ENCODE results near the gene CHSY1.

CHSY1 gene

GRCh38 chr15:101194546-101195125, 57.2 kb downstream of the CHSY1 start:
- TF ChIP-seq POLR2AphosphoS5 (IDR thresholded peaks at IDR 0.05; ENCODE audit: low read depth, low read length), result no peak
- TF ChIP-seq TAF1 (IDR thresholded peaks at IDR 0.05; ENCODE audit: borderline replicate concordance, insufficient read depth, low read length), result no peak
- TF ChIP-seq REST (IDR thresholded peaks at IDR 0.05; ENCODE audit: insufficient read depth in 1 of 2, low read depth in 2 of 2, low read length in 2 of 2), result no peak
- no peak for TF ChIP-seq SIN3A (IDR thresholded peaks at IDR 0.05; ENCODE audit: borderline replicate concordance, insufficient read depth, low read length)
- no peak for TF ChIP-seq FOXP2 (optimal IDR thresholded peaks at IDR 0.05; ENCODE audit: borderline replicate concordance, extremely low read depth, extremely low read length, insufficient read depth)

- TF ChIP-seq TAF1 (IDR thresholded peaks at IDR 0.05; ENCODE audit: borderline replicate concordance, insufficient read depth, low read length), result no peak
- TF ChIP-seq REST (IDR thresholded peaks at IDR 0.05; ENCODE audit: insufficient read depth in 1 of 2, low read depth in 2 of 2, low read length in 2 of 2), result no peak
- no peak for TF ChIP-seq POLR2AphosphoS5 (IDR thresholded peaks at IDR 0.05; ENCODE audit: low read depth, low read length)
- TF ChIP-seq FOXP2 (optimal IDR thresholded peaks at IDR 0.05; ENCODE audit: borderline replicate concordance, extremely low read depth, extremely low read length, insufficient read depth), result no peak
- no peak for TF ChIP-seq SIN3A (IDR thresholded peaks at IDR 0.05; ENCODE audit: borderline replicate concordance, insufficient read depth, low read length)
Observed at GRCh38 chr15:101193806-101194545, 57.9 kb downstream of the CHSY1 start.

GRCh38 chr15:101193120-101193644, 58.7 kb downstream of the CHSY1 start:
- TF ChIP-seq SIN3A (IDR thresholded peaks at IDR 0.05; ENCODE audit: borderline replicate concordance, insufficient read depth, low read length) (no peak), REST (IDR thresholded peaks at IDR 0.05; ENCODE audit: insufficient read depth in 1 of 2, low read depth in 2 of 2, low read length in 2 of 2) (no peak), POLR2AphosphoS5 (IDR thresholded peaks at IDR 0.05; ENCODE audit: low read depth, low read length) (no peak), FOXP2 (optimal IDR thresholded peaks at IDR 0.05; ENCODE audit: borderline replicate concordance, extremely low read depth, extremely low read length, insufficient read depth) (no peak), TAF1 (IDR thresholded peaks at IDR 0.05; ENCODE audit: borderline replicate concordance, insufficient read depth, low read length) (no peak)

GRCh38 chr15:101192081-101192480, 59.8 kb downstream of the CHSY1 start:
- TF ChIP-seq POLR2AphosphoS5 (IDR thresholded peaks at IDR 0.05; ENCODE audit: low read depth, low read length) (no peak), REST (IDR thresholded peaks at IDR 0.05; ENCODE audit: insufficient read depth in 1 of 2, low read depth in 2 of 2, low read length in 2 of 2) (no peak), TAF1 (IDR thresholded peaks at IDR 0.05; ENCODE audit: borderline replicate concordance, insufficient read depth, low read length) (no peak), FOXP2 (optimal IDR thresholded peaks at IDR 0.05; ENCODE audit: borderline replicate concordance, extremely low read depth, extremely low read length, insufficient read depth) (no peak), SIN3A (IDR thresholded peaks at IDR 0.05; ENCODE audit: borderline replicate concordance, insufficient read depth, low read length) (no peak)

All from PFSK-1 (cell line).